Hematopoietic multipotent progenitor cell treated with erythropoietin and hydrocortisone succinate and interleukin-3 and kit ligand, for 15 days (in vitro differentiated cells): ENCODE results near the gene LDB2.

ENCODE experiments used
- DNase-seq: peaks from one replicate; pipeline ENCODE4 v3.0.0-alpha.2; 2015; ENCODE audit warnings: low spot score

Gene LDB2

GRCh38 chr4:16843831-16844508, 54.5 kb downstream of the LDB2 start:
- DNase-seq, result no peak

- DNase-seq, result no peak
Observed at GRCh38 chr4:16838226-16838875, 60.1 kb downstream of the LDB2 start.

- DNase-seq, result no peak
Observed at GRCh38 chr4:16837475-16837874, 61.0 kb downstream of the LDB2 start.

GRCh38 chr4:16836324-16836723, 62.1 kb downstream of the LDB2 start:
- DNase-seq, result no peak

GRCh38 chr4:16835597-16836247, 62.7 kb downstream of the LDB2 start:
- DNase-seq, result no peak

- no peak for DNase-seq
Observed at GRCh38 chr4:16834814-16835213, 63.6 kb downstream of the LDB2 start.

GRCh38 chr4:16833722-16834121, 64.7 kb downstream of the LDB2 start:
- no peak for DNase-seq

- no peak for DNase-seq
Observed at GRCh38 chr4:16830081-16830480, 68.4 kb downstream of the LDB2 start.

GRCh38 chr4:16827794-16828724, 70.4 kb downstream of the LDB2 start:
- DNase-seq, result no peak

GRCh38 chr4:16827045-16827444, 71.4 kb downstream of the LDB2 start:
- DNase-seq, result no peak

- DNase-seq, result no peak
Observed at GRCh38 chr4:16826406-16826910, 72.0 kb downstream of the LDB2 start.

- no peak for DNase-seq
Observed at GRCh38 chr4:16824278-16824806, 74.1 kb downstream of the LDB2 start.

- no peak for DNase-seq
Observed at GRCh38 chr4:16820329-16820728, 78.1 kb downstream of the LDB2 start.

GRCh38 chr4:16819652-16820051, 78.8 kb downstream of the LDB2 start:
- no peak for DNase-seq

GRCh38 chr4:16818005-16818404, 80.4 kb downstream of the LDB2 start:
- DNase-seq, result no peak

- no peak for DNase-seq
Observed at GRCh38 chr4:16817286-16817685, 81.2 kb downstream of the LDB2 start.

- DNase-seq, result no peak
Observed at GRCh38 chr4:16814361-16814760, 84.1 kb downstream of the LDB2 start.

GRCh38 chr4:16812041-16812440, 86.4 kb downstream of the LDB2 start:
- no peak for DNase-seq

- no peak for DNase-seq
Observed at GRCh38 chr4:16809943-16810342, 88.5 kb downstream of the LDB2 start.

- DNase-seq, result no peak
Observed at GRCh38 chr4:16809064-16809463, 89.4 kb downstream of the LDB2 start.

- DNase-seq, result no peak
Observed at GRCh38 chr4:16807355-16807754, 91.1 kb downstream of the LDB2 start.

GRCh38 chr4:16804581-16804980, 93.9 kb downstream of the LDB2 start:
- no peak for DNase-seq
